ENCODE data around the gene ARHGEF12. TPM values are rescaled to one million over a fixed set of nuclear protein-coding genes. Genes with fewer than 3 reads are reported as not detected.

Gene ARHGEF12
- total RNA-seq, 4 donors from 2014 or later, result 75.9 to 116 (median 94.3) TPM

GRCh38 chr11:120537996-120538395 is 201.8 kb downstream of the ARHGEF12 start:
- peaks cover 3 to 6% of the 10 kb centered on the region in 2 donors for H3K9me3 ChIP-seq
- DNase-seq, result no peak
- 88 to 90% methylated on average over 11 to 12 of the region's 12 CpGs for WGBS, 2 donors (ENCODE audit: low coverage in 1 of 2)
- intact Hi-C loops (cut with DNase I; ENCODE audit: low total_unique reads), result loop anchor here (1.0 kb wide), 1 partner anchor 19 kb away; no protein-coding TSS in a partner anchor
- no peak for TF ChIP-seq POLR2AphosphoS5 (IDR thresholded peaks at IDR 0.05)
- no peak for TF ChIP-seq EP300 (IDR thresholded peaks at IDR 0.05; ENCODE audit: low read depth)
- no peak for TF ChIP-seq POLR2A (IDR thresholded peaks at IDR 0.05)
- no peak for TF ChIP-seq CTCF (IDR thresholded peaks at IDR 0.05)
- no peak overlapping the region for H3K27ac ChIP-seq
- in situ Hi-C loops (cut with MboI; ENCODE audit: low pct_ligation_motif_present in 1 of 4, low pct_unique_long_range_greater_than_20kb in 1 of 4, low sequenced_read_pairs in 3 of 4), result no loop called here
- H3K27me3 ChIP-seq, result peaks cover 56% of the 10 kb centered on the region
- no peaks in the 10 kb centered on the region for H3K4me1 ChIP-seq
- no peak overlapping the region for H3K4me3 ChIP-seq
- H3K36me3 ChIP-seq, result no peaks in the 10 kb centered on the region

GRCh38 chr11:120538707-120539106 is 202.5 kb downstream of the ARHGEF12 start:
- Histone ChIP-seq H3K27me3 (peaks cover 52% of the 10 kb centered on the region), H3K27ac (no peak overlapping the region), H3K9me3 (peaks cover 3 to 6% of the 10 kb centered on the region in 2 donors), H3K36me3 (no peaks in the 10 kb centered on the region), H3K4me1 (no peaks in the 10 kb centered on the region), H3K4me3 (no peak overlapping the region)
- no peak for DNase-seq
- WGBS, 2 donors (ENCODE audit: low coverage in 1 of 2), result 72% methylated on average over 2 of the region's 2 CpGs; no CpG with 5 or more reads in 1 of the 2 donors
- in situ Hi-C loops (cut with MboI; ENCODE audit: low pct_ligation_motif_present in 1 of 4, low pct_unique_long_range_greater_than_20kb in 1 of 4, low sequenced_read_pairs in 3 of 4) (no loop called here), intact Hi-C loops (cut with DNase I; ENCODE audit: low total_unique reads) (loop anchor here (1.0 kb wide), 1 partner anchor 19 kb away; no protein-coding TSS in a partner anchor)
- TF ChIP-seq POLR2AphosphoS5 (IDR thresholded peaks at IDR 0.05) (no peak), POLR2A (IDR thresholded peaks at IDR 0.05) (no peak), EP300 (IDR thresholded peaks at IDR 0.05; ENCODE audit: low read depth) (no peak), CTCF (IDR thresholded peaks at IDR 0.05) (no peak)

Small RNAs within 50 kb of the gene (small RNA-seq; reads per million reads assigned to genes)
- 151 to 699 (median 368) reads per million in 4 donors for gene RF00100

Other genes with a start within 250 kb of the ARHGEF12 start
- gene TRIM29, start 198.3 kb upstream of the ARHGEF12 start, total RNA-seq, result 1 to 10 TPM in 2 of 4 donors, under 1 TPM in 1, not detected in 1; 0.75 to 7.8 (median 4.4) TPM
- gene OAF, start 125.4 kb upstream of the ARHGEF12 start, total RNA-seq, result 100 to 1,000 TPM in 3 of 4 donors, 10 to 100 TPM in 1; 78.8 to 553 (median 287) TPM
- gene POU2F3, start 96.3 kb upstream of the ARHGEF12 start, total RNA-seq, result 1 to 10 TPM in 2 of 4 donors, not detected in 2; 1.9 to 2.2 TPM
- 1 to 10 TPM in 3 of 4 donors, not detected in 1; 1.3 to 9.4 (median 1.5) TPM for gene TLCD5, start 11.1 kb upstream of the ARHGEF12 start, total RNA-seq
- gene GRIK4, start 175.3 kb downstream of the ARHGEF12 start, total RNA-seq, result 1 to 10 TPM in 1 of 4 donors, not detected in 3; 2.6 TPM

Data from transverse colon (tissue), 4 donors.